ENCODE data around the gene SHISAL1.

Gene SHISAL1

DNA sequence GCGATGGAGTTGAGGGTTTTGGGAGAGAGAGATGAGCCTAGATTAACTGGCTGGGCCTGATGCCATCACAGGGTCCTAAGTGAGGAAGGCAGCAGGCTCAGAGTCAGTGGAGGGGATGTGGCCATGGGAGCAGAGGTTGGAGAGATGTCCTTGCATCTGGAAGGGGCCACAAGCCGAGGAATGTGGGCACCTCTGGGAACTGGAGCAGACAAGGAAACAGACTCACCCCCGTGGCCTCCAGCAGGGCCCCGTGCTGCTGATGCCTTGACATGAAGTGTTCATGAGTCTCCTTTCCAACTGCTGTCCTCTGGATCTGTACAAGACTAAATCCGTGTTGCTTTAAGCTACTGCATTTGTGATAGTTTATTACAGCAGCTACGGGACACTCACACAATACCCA, 49.2 kb downstream of the SHISAL1 start:
- H3K4me3 ChIP-seq (ENCODE audit: low read depth, low read length) = no peak overlapping the region
- H3K9me3 ChIP-seq (ENCODE audit: insufficient read depth, low read depth, low read length) = no peaks in the 10 kb centered on the region
- no peak overlapping the region for H2AFZ ChIP-seq (ENCODE audit: insufficient read depth, low read length, poor library complexity)
- no peaks in the 10 kb centered on the region for H3K79me1 ChIP-seq (ENCODE audit: low read length)
- H3K4me1 ChIP-seq (ENCODE audit: control insufficient read depth in 1 of 2, insufficient read depth in 2 of 2, low read length in 2 of 2) = no peaks in the 10 kb centered on the region
- no peak overlapping the region for H3K14ac ChIP-seq (ENCODE audit: low read length)
- no peak overlapping the region for H4K12ac ChIP-seq (ENCODE audit: low read depth, low read length)
- H3K4ac ChIP-seq (ENCODE audit: low read depth, low read length) = no peak overlapping the region
- H3K23ac ChIP-seq (ENCODE audit: low read length) = no peak overlapping the region
- no peak overlapping the region for H2BK5ac ChIP-seq (ENCODE audit: low read depth, low read length, poor library complexity)
- no peak overlapping the region for H3K27ac ChIP-seq (ENCODE audit: low read depth, low read length)
- no peak overlapping the region for H2BK120ac ChIP-seq (ENCODE audit: insufficient read depth, low read length, poor library complexity)
- H3K4me2 ChIP-seq (ENCODE audit: low read length) = no peak overlapping the region
- H3K18ac ChIP-seq (ENCODE audit: low read length) = no peak overlapping the region
- H3K36me3 ChIP-seq (ENCODE audit: control insufficient read depth in 1 of 2, insufficient read depth in 2 of 2, low read length in 2 of 2) = no peaks in the 10 kb centered on the region
- H2BK12ac ChIP-seq (ENCODE audit: low read length) = no peak overlapping the region
- H3K27me3 ChIP-seq (ENCODE audit: insufficient read depth, low read length) = no peaks in the 10 kb centered on the region
- no CpG with 5 or more reads among the region's 6 CpGs for WGBS (ENCODE audit: extremely low coverage, insufficient coverage, insufficient read length)
- DNase-seq = no peak
- no peaks in the 10 kb centered on the region for H3K79me2 ChIP-seq (ENCODE audit: control insufficient read depth, insufficient read depth, low read length, poor library complexity)
- H4K8ac ChIP-seq (ENCODE audit: low read depth, low read length) = no peak overlapping the region
- H3K9ac ChIP-seq (ENCODE audit: low read length) = no peak overlapping the region
- no peak overlapping the region for H2AK5ac ChIP-seq (ENCODE audit: low read length)
- H4K91ac ChIP-seq (ENCODE audit: low read depth, low read length) = no peak overlapping the region

GRCh38 chr22:44261861-44262595, 50.7 kb downstream of the SHISAL1 start:
- Histone ChIP-seq H3K79me1 (ENCODE audit: low read length) (no peaks in the 10 kb centered on the region), H4K8ac (ENCODE audit: low read depth, low read length) (no peak overlapping the region), H2BK120ac (ENCODE audit: insufficient read depth, low read length, poor library complexity) (no peak overlapping the region), H3K23ac (ENCODE audit: low read length) (no peak overlapping the region), H3K9me3 (ENCODE audit: insufficient read depth, low read depth, low read length) (no peaks in the 10 kb centered on the region), H2AK5ac (ENCODE audit: low read length) (no peak overlapping the region), H2AFZ (ENCODE audit: insufficient read depth, low read length, poor library complexity) (no peak overlapping the region), H3K14ac (ENCODE audit: low read length) (no peak overlapping the region), H3K36me3 (ENCODE audit: control insufficient read depth in 1 of 2, insufficient read depth in 2 of 2, low read length in 2 of 2) (no peaks in the 10 kb centered on the region), H3K4ac (ENCODE audit: low read depth, low read length) (no peak overlapping the region), H4K91ac (ENCODE audit: low read depth, low read length) (no peak overlapping the region), H3K4me3 (ENCODE audit: low read depth, low read length) (no peak overlapping the region), H3K27ac (ENCODE audit: low read depth, low read length) (no peak overlapping the region), H3K4me2 (ENCODE audit: low read length) (no peak overlapping the region), H3K4me1 (ENCODE audit: control insufficient read depth in 1 of 2, insufficient read depth in 2 of 2, low read length in 2 of 2) (no peaks in the 10 kb centered on the region), H2BK12ac (ENCODE audit: low read length) (no peak overlapping the region), H4K12ac (ENCODE audit: low read depth, low read length) (no peak overlapping the region), H2BK5ac (ENCODE audit: low read depth, low read length, poor library complexity) (no peak overlapping the region), H3K79me2 (ENCODE audit: control insufficient read depth, insufficient read depth, low read length, poor library complexity) (no peaks in the 10 kb centered on the region), H3K27me3 (ENCODE audit: insufficient read depth, low read length) (no peaks in the 10 kb centered on the region), H3K9ac (ENCODE audit: low read length) (no peak overlapping the region), H3K18ac (ENCODE audit: low read length) (no peak overlapping the region)
- no peak for DNase-seq
- WGBS (ENCODE audit: extremely low coverage, insufficient coverage, insufficient read length) = no CpG with 5 or more reads among the region's 12 CpGs

DNA sequence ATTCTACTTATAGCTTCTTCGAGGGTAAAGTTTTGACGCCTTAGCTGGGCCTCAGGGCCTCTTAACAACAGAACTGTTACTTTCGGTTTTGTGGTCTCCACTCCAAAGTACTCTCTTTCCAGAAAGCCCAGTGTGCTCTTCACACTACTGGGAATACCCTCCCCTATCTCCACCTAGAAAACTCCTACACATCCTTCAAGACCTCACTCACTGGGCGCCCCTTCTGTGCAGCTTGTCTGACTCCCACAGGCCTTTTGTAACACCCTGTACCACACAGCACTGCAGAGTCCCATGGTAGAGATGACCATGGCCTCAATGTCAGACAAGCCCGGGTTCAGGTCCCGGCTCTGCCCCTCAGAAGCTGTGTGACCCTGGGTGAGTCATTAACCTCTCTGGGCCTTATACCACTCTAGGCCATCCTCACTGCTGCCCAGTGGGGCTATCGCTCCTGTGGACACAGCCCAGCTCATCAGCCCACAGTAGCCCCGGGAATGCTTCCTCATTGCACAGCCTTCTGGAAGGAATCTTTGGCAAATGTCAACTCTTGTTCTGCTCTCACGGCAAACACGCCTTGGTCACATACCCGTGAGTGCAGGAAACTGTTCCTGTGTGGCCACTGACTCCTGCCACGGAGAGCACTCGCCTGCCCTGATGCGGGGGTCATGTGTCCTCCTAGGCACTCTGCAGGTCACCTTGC, 51.4 kb downstream of the SHISAL1 start:
- H3K79me1 ChIP-seq (ENCODE audit: low read length) = no peaks in the 10 kb centered on the region
- WGBS (ENCODE audit: extremely low coverage, insufficient coverage, insufficient read length) = no CpG with 5 or more reads among the region's 14 CpGs
- H2AFZ ChIP-seq (ENCODE audit: insufficient read depth, low read length, poor library complexity) = no peak overlapping the region
- H3K79me2 ChIP-seq (ENCODE audit: control insufficient read depth, insufficient read depth, low read length, poor library complexity) = no peaks in the 10 kb centered on the region
- no peak overlapping the region for H3K14ac ChIP-seq (ENCODE audit: low read length)
- no peak overlapping the region for H4K12ac ChIP-seq (ENCODE audit: low read depth, low read length)
- H2BK5ac ChIP-seq (ENCODE audit: low read depth, low read length, poor library complexity) = no peak overlapping the region
- no peaks in the 10 kb centered on the region for H3K9me3 ChIP-seq (ENCODE audit: insufficient read depth, low read depth, low read length)
- no peak overlapping the region for H3K4me3 ChIP-seq (ENCODE audit: low read depth, low read length)
- no peak overlapping the region for H4K91ac ChIP-seq (ENCODE audit: low read depth, low read length)
- H3K27ac ChIP-seq (ENCODE audit: low read depth, low read length) = no peak overlapping the region
- DNase-seq = no peak
- no peak overlapping the region for H2AK5ac ChIP-seq (ENCODE audit: low read length)
- no peak overlapping the region for H3K4ac ChIP-seq (ENCODE audit: low read depth, low read length)
- no peak overlapping the region for H2BK12ac ChIP-seq (ENCODE audit: low read length)
- no peak overlapping the region for H2BK120ac ChIP-seq (ENCODE audit: insufficient read depth, low read length, poor library complexity)
- H3K4me2 ChIP-seq (ENCODE audit: low read length) = no peak overlapping the region
- H3K4me1 ChIP-seq (ENCODE audit: control insufficient read depth in 1 of 2, insufficient read depth in 2 of 2, low read length in 2 of 2) = no peaks in the 10 kb centered on the region
- no peak overlapping the region for H3K23ac ChIP-seq (ENCODE audit: low read length)
- H3K9ac ChIP-seq (ENCODE audit: low read length) = no peak overlapping the region
- H3K18ac ChIP-seq (ENCODE audit: low read length) = no peak overlapping the region
- H3K27me3 ChIP-seq (ENCODE audit: insufficient read depth, low read length) = no peaks in the 10 kb centered on the region
- no peak overlapping the region for H4K8ac ChIP-seq (ENCODE audit: low read depth, low read length)
- H3K36me3 ChIP-seq (ENCODE audit: control insufficient read depth in 1 of 2, insufficient read depth in 2 of 2, low read length in 2 of 2) = no peaks in the 10 kb centered on the region

- Histone ChIP-seq H3K27me3 (ENCODE audit: insufficient read depth, low read length) (no peaks in the 10 kb centered on the region), H4K8ac (ENCODE audit: low read depth, low read length) (no peak overlapping the region), H3K14ac (ENCODE audit: low read length) (no peak overlapping the region), H3K36me3 (ENCODE audit: control insufficient read depth in 1 of 2, insufficient read depth in 2 of 2, low read length in 2 of 2) (no peaks in the 10 kb centered on the region), H3K4ac (ENCODE audit: low read depth, low read length) (no peak overlapping the region), H2BK12ac (ENCODE audit: low read length) (no peak overlapping the region), H2BK120ac (ENCODE audit: insufficient read depth, low read length, poor library complexity) (no peak overlapping the region), H2AK5ac (ENCODE audit: low read length) (no peak overlapping the region), H2AFZ (ENCODE audit: insufficient read depth, low read length, poor library complexity) (no peak overlapping the region), H3K9ac (ENCODE audit: low read length) (no peak overlapping the region), H3K27ac (ENCODE audit: low read depth, low read length) (no peak overlapping the region), H3K4me3 (ENCODE audit: low read depth, low read length) (no peak overlapping the region), H3K79me1 (ENCODE audit: low read length) (no peaks in the 10 kb centered on the region), H4K91ac (ENCODE audit: low read depth, low read length) (no peak overlapping the region), H3K4me1 (ENCODE audit: control insufficient read depth in 1 of 2, insufficient read depth in 2 of 2, low read length in 2 of 2) (no peaks in the 10 kb centered on the region), H3K79me2 (ENCODE audit: control insufficient read depth, insufficient read depth, low read length, poor library complexity) (no peaks in the 10 kb centered on the region), H4K12ac (ENCODE audit: low read depth, low read length) (no peak overlapping the region), H3K23ac (ENCODE audit: low read length) (no peak overlapping the region), H3K4me2 (ENCODE audit: low read length) (no peak overlapping the region), H2BK5ac (ENCODE audit: low read depth, low read length, poor library complexity) (no peak overlapping the region), H3K18ac (ENCODE audit: low read length) (no peak overlapping the region), H3K9me3 (ENCODE audit: insufficient read depth, low read depth, low read length) (no peaks in the 10 kb centered on the region)
- no peak for DNase-seq
- no CpG with 5 or more reads among the region's 16 CpGs for WGBS (ENCODE audit: extremely low coverage, insufficient coverage, insufficient read length)
These were observed 52.3 kb downstream of the SHISAL1 start for GRCh38 chr22:44260216-44261035.
